Sigmoid colon (tissue), 3 donors: ENCODE results near the gene SMURF2.

Experiments
- POLR2A ChIP-seq, 2 donors: fragments of 450-650 bp; IDR thresholded peaks; one replicate each; pipeline ENCODE4 v1.6.1; 2016; ENCODE audit warnings: antibody characterized with exemption in 2 of 2, mild to moderate bottlenecking in 2 of 2, moderate library complexity in 2 of 2
- TF ChIP-seq, protein P1 (sequence below), 4 experiments: fragments of 450-650 bp in 3 of 4; fragments of 200-600 bp in 1 of 4; IDR thresholded peaks; one replicate each; pipeline ENCODE4 v1.5.1; 2016 to 2019; ENCODE audit warnings: antibody characterized with exemption in 4 of 4, mild to moderate bottlenecking in 3 of 4, moderate library complexity in 2 of 4

- TF ChIP-seq, protein P1, sequence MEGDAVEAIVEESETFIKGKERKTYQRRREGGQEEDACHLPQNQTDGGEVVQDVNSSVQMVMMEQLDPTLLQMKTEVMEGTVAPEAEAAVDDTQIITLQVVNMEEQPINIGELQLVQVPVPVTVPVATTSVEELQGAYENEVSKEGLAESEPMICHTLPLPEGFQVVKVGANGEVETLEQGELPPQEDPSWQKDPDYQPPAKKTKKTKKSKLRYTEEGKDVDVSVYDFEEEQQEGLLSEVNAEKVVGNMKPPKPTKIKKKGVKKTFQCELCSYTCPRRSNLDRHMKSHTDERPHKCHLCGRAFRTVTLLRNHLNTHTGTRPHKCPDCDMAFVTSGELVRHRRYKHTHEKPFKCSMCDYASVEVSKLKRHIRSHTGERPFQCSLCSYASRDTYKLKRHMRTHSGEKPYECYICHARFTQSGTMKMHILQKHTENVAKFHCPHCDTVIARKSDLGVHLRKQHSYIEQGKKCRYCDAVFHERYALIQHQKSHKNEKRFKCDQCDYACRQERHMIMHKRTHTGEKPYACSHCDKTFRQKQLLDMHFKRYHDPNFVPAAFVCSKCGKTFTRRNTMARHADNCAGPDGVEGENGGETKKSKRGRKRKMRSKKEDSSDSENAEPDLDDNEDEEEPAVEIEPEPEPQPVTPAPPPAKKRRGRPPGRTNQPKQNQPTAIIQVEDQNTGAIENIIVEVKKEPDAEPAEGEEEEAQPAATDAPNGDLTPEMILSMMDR (IDR thresholded peaks at IDR 0.05): no peak
- TF ChIP-seq POLR2A (IDR thresholded peaks at IDR 0.05): no peak
Observed at GRCh38 chr17:64502809-64503208, 159.3 kb downstream of the SMURF2 start.
